Measurements from ENCODE around the gene SETBP1.

DNA sequence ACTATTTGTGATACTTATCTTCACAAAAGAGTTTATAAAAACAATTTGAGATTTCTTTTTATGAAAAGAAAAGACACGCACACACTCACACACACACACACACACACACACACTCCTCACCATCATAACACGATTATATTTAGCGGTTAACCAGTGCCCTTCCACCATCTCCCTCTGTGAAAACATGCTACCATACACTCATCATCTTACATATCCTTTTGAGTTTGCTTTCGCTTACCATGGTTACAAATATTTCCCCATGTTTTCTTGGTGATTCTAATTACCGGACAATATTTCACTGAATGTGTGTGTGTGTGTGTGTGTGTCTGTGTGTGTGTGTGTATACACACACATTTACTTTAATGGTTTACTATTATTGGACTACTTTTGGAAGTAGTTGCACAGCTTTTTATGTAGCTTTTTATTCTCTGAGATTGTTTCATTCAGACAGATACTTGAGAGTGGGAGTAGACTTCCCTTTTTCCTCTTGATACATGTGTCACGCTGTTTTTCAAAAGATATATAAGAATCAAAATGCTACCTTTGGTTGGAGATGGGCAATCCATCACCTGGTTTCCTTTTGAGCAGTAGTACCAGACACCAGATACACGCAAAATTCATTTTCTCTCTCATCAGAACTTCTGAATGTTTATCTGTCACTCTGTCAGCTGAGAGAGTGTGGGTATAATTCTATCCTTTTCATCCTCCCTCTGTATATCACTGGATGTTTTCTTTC is 138.1 kb downstream of the SETBP1 start:
- TF ChIP-seq, protein P1, sequence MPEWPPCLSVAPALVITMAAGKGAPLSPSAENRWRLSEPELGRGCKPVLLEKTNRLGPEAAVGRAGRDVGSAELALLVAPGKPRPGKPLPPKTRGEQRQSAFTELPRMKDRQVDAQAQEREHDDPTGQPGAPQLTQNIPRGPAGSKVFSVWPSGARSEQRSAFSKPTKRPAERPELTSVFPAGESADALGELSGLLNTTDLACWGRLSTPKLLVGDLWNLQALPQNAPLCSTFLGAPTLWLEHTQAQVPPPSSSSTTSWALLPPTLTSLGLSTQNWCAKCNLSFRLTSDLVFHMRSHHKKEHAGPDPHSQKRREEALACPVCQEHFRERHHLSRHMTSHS (tag by site-specific recombination; IDR thresholded peaks at IDR 0.05), result no peak
- TF ChIP-seq, protein P2, sequence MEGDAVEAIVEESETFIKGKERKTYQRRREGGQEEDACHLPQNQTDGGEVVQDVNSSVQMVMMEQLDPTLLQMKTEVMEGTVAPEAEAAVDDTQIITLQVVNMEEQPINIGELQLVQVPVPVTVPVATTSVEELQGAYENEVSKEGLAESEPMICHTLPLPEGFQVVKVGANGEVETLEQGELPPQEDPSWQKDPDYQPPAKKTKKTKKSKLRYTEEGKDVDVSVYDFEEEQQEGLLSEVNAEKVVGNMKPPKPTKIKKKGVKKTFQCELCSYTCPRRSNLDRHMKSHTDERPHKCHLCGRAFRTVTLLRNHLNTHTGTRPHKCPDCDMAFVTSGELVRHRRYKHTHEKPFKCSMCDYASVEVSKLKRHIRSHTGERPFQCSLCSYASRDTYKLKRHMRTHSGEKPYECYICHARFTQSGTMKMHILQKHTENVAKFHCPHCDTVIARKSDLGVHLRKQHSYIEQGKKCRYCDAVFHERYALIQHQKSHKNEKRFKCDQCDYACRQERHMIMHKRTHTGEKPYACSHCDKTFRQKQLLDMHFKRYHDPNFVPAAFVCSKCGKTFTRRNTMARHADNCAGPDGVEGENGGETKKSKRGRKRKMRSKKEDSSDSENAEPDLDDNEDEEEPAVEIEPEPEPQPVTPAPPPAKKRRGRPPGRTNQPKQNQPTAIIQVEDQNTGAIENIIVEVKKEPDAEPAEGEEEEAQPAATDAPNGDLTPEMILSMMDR (tag by site-specific recombination; IDR thresholded peaks at IDR 0.05), result no peak
- no peak for TF ChIP-seq OSR2 (tag by site-specific recombination; IDR thresholded peaks at IDR 0.05)
- TF ChIP-seq ZNF23 (tag by site-specific recombination; IDR thresholded peaks at IDR 0.05; ENCODE audit: borderline replicate concordance), result no peak
- TF ChIP-seq ZBTB21 (tag by site-specific recombination; IDR thresholded peaks at IDR 0.05), result no peak
- no peak for TF ChIP-seq ZFP3 (tag by site-specific recombination; IDR thresholded peaks at IDR 0.05; ENCODE audit: low read depth)
- TF ChIP-seq, protein P3, sequence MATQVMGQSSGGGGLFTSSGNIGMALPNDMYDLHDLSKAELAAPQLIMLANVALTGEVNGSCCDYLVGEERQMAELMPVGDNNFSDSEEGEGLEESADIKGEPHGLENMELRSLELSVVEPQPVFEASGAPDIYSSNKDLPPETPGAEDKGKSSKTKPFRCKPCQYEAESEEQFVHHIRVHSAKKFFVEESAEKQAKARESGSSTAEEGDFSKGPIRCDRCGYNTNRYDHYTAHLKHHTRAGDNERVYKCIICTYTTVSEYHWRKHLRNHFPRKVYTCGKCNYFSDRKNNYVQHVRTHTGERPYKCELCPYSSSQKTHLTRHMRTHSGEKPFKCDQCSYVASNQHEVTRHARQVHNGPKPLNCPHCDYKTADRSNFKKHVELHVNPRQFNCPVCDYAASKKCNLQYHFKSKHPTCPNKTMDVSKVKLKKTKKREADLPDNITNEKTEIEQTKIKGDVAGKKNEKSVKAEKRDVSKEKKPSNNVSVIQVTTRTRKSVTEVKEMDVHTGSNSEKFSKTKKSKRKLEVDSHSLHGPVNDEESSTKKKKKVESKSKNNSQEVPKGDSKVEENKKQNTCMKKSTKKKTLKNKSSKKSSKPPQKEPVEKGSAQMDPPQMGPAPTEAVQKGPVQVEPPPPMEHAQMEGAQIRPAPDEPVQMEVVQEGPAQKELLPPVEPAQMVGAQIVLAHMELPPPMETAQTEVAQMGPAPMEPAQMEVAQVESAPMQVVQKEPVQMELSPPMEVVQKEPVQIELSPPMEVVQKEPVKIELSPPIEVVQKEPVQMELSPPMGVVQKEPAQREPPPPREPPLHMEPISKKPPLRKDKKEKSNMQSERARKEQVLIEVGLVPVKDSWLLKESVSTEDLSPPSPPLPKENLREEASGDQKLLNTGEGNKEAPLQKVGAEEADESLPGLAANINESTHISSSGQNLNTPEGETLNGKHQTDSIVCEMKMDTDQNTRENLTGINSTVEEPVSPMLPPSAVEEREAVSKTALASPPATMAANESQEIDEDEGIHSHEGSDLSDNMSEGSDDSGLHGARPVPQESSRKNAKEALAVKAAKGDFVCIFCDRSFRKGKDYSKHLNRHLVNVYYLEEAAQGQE (tag by site-specific recombination; IDR thresholded peaks at IDR 0.05), result no peak
